ENCODE data around the gene CNOT2. TPM values are rescaled to one million over a fixed set of nuclear protein-coding genes. Genes with fewer than 3 reads are reported as not detected.

The CNOT2 gene
- total and polyA plus RNA-seq, 4 donors: 17.5 to 93.4 (median 49.0) TPM

GRCh38 chr12:70367258-70368141 lies 124.3 kb downstream of the CNOT2 start:
- H3K27me3 ChIP-seq (ENCODE audit: control insufficient read depth in 4 of 4, insufficient read depth in 4 of 4, low read length in 3 of 4): peaks cover 0 to 3% (median 1%) of the 10 kb centered on the region in 4 donors
- H3K9ac ChIP-seq (ENCODE audit: low read depth in 1 of 2, low read length in 2 of 2): no peak overlapping the region
- no peaks in the 10 kb centered on the region for H3K36me3 ChIP-seq (ENCODE audit: control insufficient read depth in 4 of 4, insufficient read depth in 3 of 4, low read depth in 1 of 4, low read length in 3 of 4)
- H3K4me1 ChIP-seq (ENCODE audit: control insufficient read depth in 4 of 4, insufficient read depth in 4 of 4, low read length in 3 of 4): peaks cover 8 to 20% (median 17%) of the 10 kb centered on the region in 4 donors
- DNase-seq (ENCODE audit: low spot score): no peak
- no peak for TF ChIP-seq ZBTB33 (IDR thresholded peaks at IDR 0.05)
- TF ChIP-seq JUND (IDR thresholded peaks at IDR 0.05): no peak
- TF ChIP-seq YY1 (IDR thresholded peaks at IDR 0.05): no peak
- no peak for TF ChIP-seq RAD21 (IDR thresholded peaks at IDR 0.05)
- no peak for TF ChIP-seq EGR1 (IDR thresholded peaks at IDR 0.05; ENCODE audit: low read depth in 2 of 2)
- TF ChIP-seq HNF4G (IDR thresholded peaks at IDR 0.05): no peak
- TF ChIP-seq NR2F2 (IDR thresholded peaks at IDR 0.05): no peak
- TF ChIP-seq TAF1 (conservative IDR thresholded peaks at IDR 0.05): no peak
- no peak for TF ChIP-seq ATF3 (IDR thresholded peaks at IDR 0.05)
- no peak for TF ChIP-seq CTCF (IDR thresholded peaks at IDR 0.05; ENCODE audit: low read depth, low read length, missing input control)
- TF ChIP-seq HNF4A (conservative IDR thresholded peaks at IDR 0.05): no peak
- TF ChIP-seq FOXA2 (IDR thresholded peaks at IDR 0.05): no peak
- TF ChIP-seq RXRA (IDR thresholded peaks at IDR 0.05): no peak
- no peak for TF ChIP-seq FOXA1 (IDR thresholded peaks at IDR 0.05)
- no peak for TF ChIP-seq MAX (IDR thresholded peaks at IDR 0.05)
- TF ChIP-seq REST (IDR thresholded peaks at IDR 0.05): no peak
- no peak for TF ChIP-seq GABPA (IDR thresholded peaks at IDR 0.05 in 1 of 2, conservative IDR thresholded peaks at IDR 0.05 in 1 of 2)
- no peak for TF ChIP-seq SP1 (IDR thresholded peaks at IDR 0.05)
- 11% methylated on average over 21 of the region's 21 CpGs for WGBS
- H3K4me3 ChIP-seq (ENCODE audit: low read depth in 1 of 3, low read length in 3 of 3): peak overlapping the region; percentile 30 to 84 (median 79)
- H3K9me3 ChIP-seq (ENCODE audit: control insufficient read depth in 4 of 4, low read length in 3 of 4): no peaks in the 10 kb centered on the region
- H3K27ac ChIP-seq (ENCODE audit: low read depth in 1 of 2, low read length in 2 of 2): no peak overlapping the region

Data from liver (tissue), 9 donors.